ENCODE results near the gene EGLN2.
"Not testable (repeated sequence)": the region's sequence is repeated elsewhere in the genome, so short reads cannot be mapped to it uniquely, and the experiment has no call there.

EGLN2 gene

DNA sequence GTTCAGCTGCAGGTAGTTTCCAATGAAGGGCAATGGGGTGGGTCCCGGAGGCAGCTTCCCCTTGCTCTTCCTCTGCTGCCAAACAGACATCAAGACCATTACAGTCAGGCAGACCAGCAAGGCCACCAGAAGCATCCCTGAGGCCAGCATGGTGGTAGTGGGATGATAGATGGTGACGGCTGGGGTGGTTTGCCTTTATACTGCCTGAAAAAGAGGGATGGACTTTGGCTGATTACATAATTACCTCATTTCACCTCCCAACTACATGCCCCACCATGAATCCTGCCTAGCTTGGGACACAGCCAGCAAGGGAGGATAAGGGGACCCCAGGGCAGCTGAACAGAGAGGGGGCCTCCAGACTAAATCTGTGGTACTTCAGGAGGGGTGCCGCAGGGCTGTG is 51.3 kb downstream of the EGLN2 start, which contains the start of gene CYP2A6:
Gene CYP2A6 (minus strand): TSS at position 171 of the 400 bp plus-strand sequence. CDS start 21 bp downstream, at position 150.
- not testable (repeated sequence) for DNase-seq

DNA sequence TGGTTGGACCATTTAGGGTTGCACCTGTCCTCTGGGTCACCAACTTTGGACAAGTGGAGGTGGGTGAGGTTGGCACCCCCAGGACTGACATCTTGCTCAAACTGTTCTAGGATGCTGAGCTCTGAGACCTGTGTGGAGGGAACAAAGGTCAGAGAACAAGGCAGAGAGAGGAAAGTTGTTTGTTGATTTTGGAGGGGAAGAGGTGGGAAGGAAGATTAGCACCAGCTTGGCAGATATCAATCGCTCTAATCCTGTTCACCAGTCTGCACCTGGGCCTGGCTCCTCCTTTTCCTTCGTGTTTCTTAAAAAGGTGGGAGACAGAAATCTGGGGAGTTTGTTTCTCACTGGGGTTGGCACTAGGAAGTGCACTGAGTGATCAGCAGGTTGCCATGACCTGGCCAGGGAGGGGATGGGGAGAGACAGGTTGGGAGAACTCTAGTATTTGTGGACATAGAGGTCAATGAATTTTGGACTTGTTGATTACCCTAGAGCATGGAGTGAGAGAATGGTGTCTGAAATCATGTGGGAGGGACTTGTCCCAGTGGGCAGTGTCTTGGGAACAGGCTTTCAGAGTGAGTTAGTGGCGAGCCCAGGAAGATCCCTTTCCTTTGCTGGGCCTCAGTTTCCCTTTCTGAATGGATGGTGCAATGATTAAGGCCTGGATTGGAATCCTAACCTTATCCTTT is 53.6 kb downstream of the EGLN2 start:
- not testable (repeated sequence) for DNase-seq
